Measurements from ENCODE around the gene CRKL. TPM values are rescaled to one million over a fixed set of nuclear protein-coding genes. Genes with fewer than 3 reads are reported as not detected.
A peak's percentile ranks its signal among the peaks of the same experiment; 100 is the strongest.

Gene CRKL
- total and polyA plus RNA-seq, 4 donors: 12.0 to 45.5 (median 22.6) TPM

DNA sequence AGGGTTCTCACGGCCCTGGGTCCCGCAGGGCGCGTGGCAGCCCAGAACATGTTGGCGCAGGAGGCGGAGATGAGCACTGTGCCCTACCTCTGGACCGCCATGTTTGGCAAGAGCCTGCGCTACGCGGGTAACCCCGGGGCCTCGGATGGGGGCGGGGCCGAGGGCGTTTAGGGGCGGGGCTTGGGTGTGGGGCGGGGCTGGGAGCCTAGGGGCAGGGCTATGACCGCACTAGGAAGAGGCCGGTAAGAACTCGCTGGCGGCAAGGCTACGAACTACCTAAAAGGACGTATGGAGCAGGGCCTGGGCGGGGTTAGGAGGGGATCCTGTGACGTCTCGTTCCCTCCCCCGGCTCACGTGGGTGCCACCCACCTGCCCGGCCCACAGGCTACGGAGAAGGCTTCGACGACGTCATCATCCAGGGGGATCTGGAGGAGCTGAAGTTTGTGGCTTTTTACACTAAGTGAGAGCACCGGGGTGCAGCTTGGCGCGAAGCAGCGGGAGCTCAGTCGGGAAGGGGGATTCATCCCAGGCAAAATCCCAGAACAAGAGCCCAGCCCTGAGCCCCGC is 62.1 kb downstream of the CRKL start:
- H3K27me3 ChIP-seq (ENCODE audit: control insufficient read depth in 4 of 4, insufficient read depth in 4 of 4, low read length in 3 of 4): no peaks in the 10 kb centered on the region
- TF ChIP-seq, protein P1, sequence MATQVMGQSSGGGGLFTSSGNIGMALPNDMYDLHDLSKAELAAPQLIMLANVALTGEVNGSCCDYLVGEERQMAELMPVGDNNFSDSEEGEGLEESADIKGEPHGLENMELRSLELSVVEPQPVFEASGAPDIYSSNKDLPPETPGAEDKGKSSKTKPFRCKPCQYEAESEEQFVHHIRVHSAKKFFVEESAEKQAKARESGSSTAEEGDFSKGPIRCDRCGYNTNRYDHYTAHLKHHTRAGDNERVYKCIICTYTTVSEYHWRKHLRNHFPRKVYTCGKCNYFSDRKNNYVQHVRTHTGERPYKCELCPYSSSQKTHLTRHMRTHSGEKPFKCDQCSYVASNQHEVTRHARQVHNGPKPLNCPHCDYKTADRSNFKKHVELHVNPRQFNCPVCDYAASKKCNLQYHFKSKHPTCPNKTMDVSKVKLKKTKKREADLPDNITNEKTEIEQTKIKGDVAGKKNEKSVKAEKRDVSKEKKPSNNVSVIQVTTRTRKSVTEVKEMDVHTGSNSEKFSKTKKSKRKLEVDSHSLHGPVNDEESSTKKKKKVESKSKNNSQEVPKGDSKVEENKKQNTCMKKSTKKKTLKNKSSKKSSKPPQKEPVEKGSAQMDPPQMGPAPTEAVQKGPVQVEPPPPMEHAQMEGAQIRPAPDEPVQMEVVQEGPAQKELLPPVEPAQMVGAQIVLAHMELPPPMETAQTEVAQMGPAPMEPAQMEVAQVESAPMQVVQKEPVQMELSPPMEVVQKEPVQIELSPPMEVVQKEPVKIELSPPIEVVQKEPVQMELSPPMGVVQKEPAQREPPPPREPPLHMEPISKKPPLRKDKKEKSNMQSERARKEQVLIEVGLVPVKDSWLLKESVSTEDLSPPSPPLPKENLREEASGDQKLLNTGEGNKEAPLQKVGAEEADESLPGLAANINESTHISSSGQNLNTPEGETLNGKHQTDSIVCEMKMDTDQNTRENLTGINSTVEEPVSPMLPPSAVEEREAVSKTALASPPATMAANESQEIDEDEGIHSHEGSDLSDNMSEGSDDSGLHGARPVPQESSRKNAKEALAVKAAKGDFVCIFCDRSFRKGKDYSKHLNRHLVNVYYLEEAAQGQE (IDR thresholded peaks at IDR 0.05): no peak
- TF ChIP-seq, protein P2, sequence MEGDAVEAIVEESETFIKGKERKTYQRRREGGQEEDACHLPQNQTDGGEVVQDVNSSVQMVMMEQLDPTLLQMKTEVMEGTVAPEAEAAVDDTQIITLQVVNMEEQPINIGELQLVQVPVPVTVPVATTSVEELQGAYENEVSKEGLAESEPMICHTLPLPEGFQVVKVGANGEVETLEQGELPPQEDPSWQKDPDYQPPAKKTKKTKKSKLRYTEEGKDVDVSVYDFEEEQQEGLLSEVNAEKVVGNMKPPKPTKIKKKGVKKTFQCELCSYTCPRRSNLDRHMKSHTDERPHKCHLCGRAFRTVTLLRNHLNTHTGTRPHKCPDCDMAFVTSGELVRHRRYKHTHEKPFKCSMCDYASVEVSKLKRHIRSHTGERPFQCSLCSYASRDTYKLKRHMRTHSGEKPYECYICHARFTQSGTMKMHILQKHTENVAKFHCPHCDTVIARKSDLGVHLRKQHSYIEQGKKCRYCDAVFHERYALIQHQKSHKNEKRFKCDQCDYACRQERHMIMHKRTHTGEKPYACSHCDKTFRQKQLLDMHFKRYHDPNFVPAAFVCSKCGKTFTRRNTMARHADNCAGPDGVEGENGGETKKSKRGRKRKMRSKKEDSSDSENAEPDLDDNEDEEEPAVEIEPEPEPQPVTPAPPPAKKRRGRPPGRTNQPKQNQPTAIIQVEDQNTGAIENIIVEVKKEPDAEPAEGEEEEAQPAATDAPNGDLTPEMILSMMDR (IDR thresholded peaks at IDR 0.05; ENCODE audit: low read depth, low read length, missing input control): no peak
- TF ChIP-seq, protein P3, sequence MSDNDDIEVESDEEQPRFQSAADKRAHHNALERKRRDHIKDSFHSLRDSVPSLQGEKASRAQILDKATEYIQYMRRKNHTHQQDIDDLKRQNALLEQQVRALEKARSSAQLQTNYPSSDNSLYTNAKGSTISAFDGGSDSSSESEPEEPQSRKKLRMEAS (IDR thresholded peaks at IDR 0.05): no peak
- TF ChIP-seq GABPA (IDR thresholded peaks at IDR 0.05 in 1 of 2, conservative IDR thresholded peaks at IDR 0.05 in 1 of 2) (no peak), EGR1 (IDR thresholded peaks at IDR 0.05; ENCODE audit: low read depth in 2 of 2) (no peak), YY1 (IDR thresholded peaks at IDR 0.05) (no peak), HNF4G (IDR thresholded peaks at IDR 0.05) (no peak), HNF4A (conservative IDR thresholded peaks at IDR 0.05) (no peak), RAD21 (IDR thresholded peaks at IDR 0.05) (no peak), SP1 (IDR thresholded peaks at IDR 0.05) (no peak), RXRA (IDR thresholded peaks at IDR 0.05) (no peak), FOXA2 (IDR thresholded peaks at IDR 0.05) (no peak), TAF1 (conservative IDR thresholded peaks at IDR 0.05) (no peak), FOXA1 (IDR thresholded peaks at IDR 0.05) (no peak), NR2F2 (IDR thresholded peaks at IDR 0.05) (no peak), JUND (IDR thresholded peaks at IDR 0.05) (no peak)
- TF ChIP-seq, protein P4, sequence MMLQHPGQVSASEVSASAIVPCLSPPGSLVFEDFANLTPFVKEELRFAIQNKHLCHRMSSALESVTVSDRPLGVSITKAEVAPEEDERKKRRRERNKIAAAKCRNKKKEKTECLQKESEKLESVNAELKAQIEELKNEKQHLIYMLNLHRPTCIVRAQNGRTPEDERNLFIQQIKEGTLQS (IDR thresholded peaks at IDR 0.05): no peak
- TF ChIP-seq, protein P5, sequence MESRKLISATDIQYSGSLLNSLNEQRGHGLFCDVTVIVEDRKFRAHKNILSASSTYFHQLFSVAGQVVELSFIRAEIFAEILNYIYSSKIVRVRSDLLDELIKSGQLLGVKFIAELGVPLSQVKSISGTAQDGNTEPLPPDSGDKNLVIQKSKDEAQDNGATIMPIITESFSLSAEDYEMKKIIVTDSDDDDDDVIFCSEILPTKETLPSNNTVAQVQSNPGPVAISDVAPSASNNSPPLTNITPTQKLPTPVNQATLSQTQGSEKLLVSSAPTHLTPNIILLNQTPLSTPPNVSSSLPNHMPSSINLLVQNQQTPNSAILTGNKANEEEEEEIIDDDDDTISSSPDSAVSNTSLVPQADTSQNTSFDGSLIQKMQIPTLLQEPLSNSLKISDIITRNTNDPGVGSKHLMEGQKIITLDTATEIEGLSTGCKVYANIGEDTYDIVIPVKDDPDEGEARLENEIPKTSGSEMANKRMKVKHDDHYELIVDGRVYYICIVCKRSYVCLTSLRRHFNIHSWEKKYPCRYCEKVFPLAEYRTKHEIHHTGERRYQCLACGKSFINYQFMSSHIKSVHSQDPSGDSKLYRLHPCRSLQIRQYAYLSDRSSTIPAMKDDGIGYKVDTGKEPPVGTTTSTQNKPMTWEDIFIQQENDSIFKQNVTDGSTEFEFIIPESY (IDR thresholded peaks at IDR 0.05): no peak
- peaks cover 0 to 2% (median 0%) of the 10 kb centered on the region in 4 donors for H3K36me3 ChIP-seq (ENCODE audit: control insufficient read depth in 4 of 4, insufficient read depth in 3 of 4, low read depth in 1 of 4, low read length in 3 of 4)
- WGBS: 20% methylated on average over 39 of the region's 39 CpGs
- peaks cover 7 to 36% (median 27%) of the 10 kb centered on the region in 4 donors for H3K4me1 ChIP-seq (ENCODE audit: control insufficient read depth in 4 of 4, insufficient read depth in 4 of 4, low read length in 3 of 4)
- H3K27ac ChIP-seq (ENCODE audit: low read depth in 1 of 2, low read length in 2 of 2): no peak overlapping the region
- peak overlapping the region in 1 of 2 donors; percentile 12 for H3K9ac ChIP-seq (ENCODE audit: low read depth in 1 of 2, low read length in 2 of 2)
- H3K9me3 ChIP-seq (ENCODE audit: control insufficient read depth in 4 of 4, low read length in 3 of 4): no peaks in the 10 kb centered on the region
- peak; percentile 79 for DNase-seq (ENCODE audit: low spot score)
- H3K4me3 ChIP-seq (ENCODE audit: low read depth in 1 of 3, low read length in 3 of 3): peak overlapping the region in 1 of 3 donors; percentile 23

Data from liver (tissue), 9 donors.